Keratinocyte (primary cell): ENCODE measurements around the gene CUTA. TPM values are rescaled to one million over a fixed set of nuclear protein-coding genes. Genes with fewer than 3 reads are reported as not detected.

Source experiments
- DNase-seq: peaks from one replicate; pipeline ENCODE4 v3.0.0-alpha.2; 2011; ENCODE audit warnings: low read depth, missing footprints, low spot score
- FAIRE-seq: peaks from 2 replicates; lab custom pipeline; 2011; peaks lifted over from hg19 to GRCh38; lab: Jason Lieb, UNC
- H2AFZ ChIP-seq: 2 replicates; pipeline ENCODE4 v1.6.0; 2012; ENCODE audit warnings: low read length, control low read depth, inconsistent platforms; ENCODE audit not compliant: control insufficient read depth
- H3K27ac ChIP-seq: 2 replicates; pipeline ENCODE4 v1.5.1; 2011; ENCODE audit warnings: low read length; ENCODE audit not compliant: control insufficient read depth, insufficient read depth
- H3K27me3 ChIP-seq: 3 replicates; pipeline ENCODE4 v1.6.0; 2011; ENCODE audit warnings: low read length; ENCODE audit not compliant: control insufficient read depth, insufficient read depth; ENCODE audit errors: extremely low read depth
- H3K36me3 ChIP-seq, 2 experiments: 2 replicates in 1 of 2; 3 replicates in 1 of 2; pipeline ENCODE4 v1.5.1; 2011; ENCODE audit warnings: low read length in 2 of 2, mild to moderate bottlenecking in 1 of 2; ENCODE audit not compliant: control insufficient read depth in 2 of 2, insufficient read depth in 2 of 2; ENCODE audit errors: extremely low read depth in 1 of 2
- H3K4me1 ChIP-seq: 3 replicates; pipeline ENCODE4 v1.5.1; 2011; ENCODE audit warnings: low read length; ENCODE audit not compliant: control insufficient read depth, insufficient read depth; ENCODE audit errors: extremely low read depth
- H3K4me2 ChIP-seq: 3 replicates; pipeline ENCODE4 v1.6.0; 2011; ENCODE audit warnings: low read depth, low read length; ENCODE audit not compliant: control insufficient read depth, insufficient read depth; ENCODE audit errors: extremely low read depth
- H3K4me3 ChIP-seq, 3 experiments: fragments of 200-600 bp in 1 of 3; sonication (generic) in 1 of 3; 2 replicates in 2 of 3; 3 replicates in 1 of 3; pipeline ENCODE4 v1.5.1; 2011 to 2016; ENCODE audit warnings: low read length in 3 of 3, mild to moderate bottlenecking in 3 of 3, control low read depth in 2 of 3, inconsistent platforms in 1 of 3, low read depth in 1 of 3, mixed read lengths in 1 of 3, mixed run types in 1 of 3, moderate library complexity in 1 of 3; ENCODE audit not compliant: control insufficient read depth in 2 of 3, insufficient read depth in 2 of 3; ENCODE audit errors: extremely low read depth in 1 of 3
- H3K79me2 ChIP-seq: 2 replicates; pipeline ENCODE4 v1.6.0; 2012; ENCODE audit warnings: low read length; ENCODE audit not compliant: control insufficient read depth, insufficient read depth
- H3K9ac ChIP-seq: 3 replicates; pipeline ENCODE4 v1.6.0; 2011; ENCODE audit warnings: low read length; ENCODE audit not compliant: control insufficient read depth, insufficient read depth; ENCODE audit errors: extremely low read depth
- H3K9me1 ChIP-seq: 3 replicates; pipeline ENCODE4 v1.6.0; 2011; ENCODE audit warnings: low read length; ENCODE audit not compliant: control insufficient read depth, insufficient read depth; ENCODE audit errors: extremely low read depth
- H3K9me3 ChIP-seq: 2 replicates; pipeline ENCODE4 v1.5.1; 2012; ENCODE audit warnings: low read depth, low read length; ENCODE audit not compliant: control insufficient read depth
- H4K20me1 ChIP-seq: 3 replicates; pipeline ENCODE4 v1.6.0; 2011; ENCODE audit warnings: low read length; ENCODE audit not compliant: control insufficient read depth, insufficient read depth; ENCODE audit errors: extremely low read depth
- CTCF ChIP-seq, 3 experiments: IDR thresholded peaks in 1 of 3; conservative IDR thresholded peaks in 1 of 3; optimal IDR thresholded peaks in 1 of 3; 2 replicates in 2 of 3; 3 replicates in 1 of 3; pipeline versions ENCODE3 to v1.5.1; 2011; ENCODE audit warnings: low read length in 3 of 3, mild to moderate bottlenecking in 3 of 3, moderate library complexity in 2 of 3, control low read depth in 1 of 3, inconsistent platforms in 1 of 3; ENCODE audit not compliant: insufficient read depth in 2 of 3; ENCODE audit errors: extremely low read depth in 1 of 3
- EZH2 ChIP-seq: IDR thresholded peaks from one replicate; pipeline ENCODE4 v1.6.1; 2012; ENCODE audit warnings: inconsistent platforms, mild to moderate bottlenecking, low read length, moderate library complexity
- dilution Hi-C: fragments of 300-500 bp; cut with MboI; formaldehyde crosslinking; loops from one replicate; pipeline ENCODE4 v1.7.0; 2020; ENCODE audit warnings: low sequenced_read_pairs; ENCODE audit not compliant: extremely low pct_ligation_motif_present
- polyA plus RNA-seq, 5 experiments: library from polyadenylated mRNA; depleted of rRNA in 3 of 5; stranded (reverse) in 3 of 5; stranded (forward) in 1 of 5; unstranded in 1 of 5; fragments of >200 nt; gene quantifications; 1 replicate in 1 of 5; 2 replicates in 3 of 5; 3 replicates in 1 of 5; pipeline versions ENCODE4 v1.2.1 to v1.2.3, GENCODE V29; 2011 to 2012; ENCODE audit warnings: missing spikeins in 2 of 5, low read depth in 1 of 5, low replicate concordance in 1 of 5

CUTA gene
- polyA plus RNA-seq, 1 donor (not counting 4 experiments of a cell fraction or from before 2014, with no cell fraction given), result 178 TPM

GRCh38 chr6:33466075-33466735, 48.3 kb upstream of the CUTA start:
- no peak for FAIRE-seq
- H3K9me1 ChIP-seq, result no peaks in the 10 kb centered on the region
- H4K20me1 ChIP-seq, result no peaks in the 10 kb centered on the region
- H3K36me3 ChIP-seq, result no peaks in the 10 kb centered on the region
- no peaks in the 10 kb centered on the region for H3K9me3 ChIP-seq
- no peaks in the 10 kb centered on the region for H3K4me1 ChIP-seq
- no peak overlapping the region for H3K9ac ChIP-seq
- no peak overlapping the region for H3K4me3 ChIP-seq
- dilution Hi-C loops, result no loop called here
- TF ChIP-seq CTCF (optimal IDR thresholded peaks at IDR 0.05 in 1 of 3, IDR thresholded peaks at IDR 0.05 in 1 of 3, conservative IDR thresholded peaks at IDR 0.05 in 1 of 3; ENCODE audit: extremely low read depth in 1 of 3, insufficient read depth in 2 of 3, low read length in 3 of 3), result no peak
- TF ChIP-seq EZH2, result no peak
- no peak overlapping the region for H3K4me2 ChIP-seq
- no peak for DNase-seq
- no peaks in the 10 kb centered on the region for H3K79me2 ChIP-seq
- no peak overlapping the region for H3K27ac ChIP-seq
- no peaks in the 10 kb centered on the region for H3K27me3 ChIP-seq
- no peak overlapping the region for H2AFZ ChIP-seq

GRCh38 chr6:33459226-33459625, 41.3 kb upstream of the CUTA start:
- Histone ChIP-seq H4K20me1 (no peaks in the 10 kb centered on the region), H3K4me3 (no peak overlapping the region), H3K4me1 (peaks cover 5% of the 10 kb centered on the region), H3K27ac (no peak overlapping the region), H3K36me3 (peaks cover 3 to 10% of the 10 kb centered on the region in 2 experiments), H3K27me3 (no peaks in the 10 kb centered on the region), H2AFZ (no peak overlapping the region), H3K9me1 (peaks cover 2% of the 10 kb centered on the region), H3K9me3 (no peaks in the 10 kb centered on the region), H3K79me2 (peaks cover 16% of the 10 kb centered on the region), H3K4me2 (no peak overlapping the region), H3K9ac (no peak overlapping the region)
- no peak for DNase-seq
- FAIRE-seq, result no peak
- TF ChIP-seq EZH2 (no peak), CTCF (optimal IDR thresholded peaks at IDR 0.05 in 1 of 3, IDR thresholded peaks at IDR 0.05 in 1 of 3, conservative IDR thresholded peaks at IDR 0.05 in 1 of 3; ENCODE audit: extremely low read depth in 1 of 3, insufficient read depth in 2 of 3, low read length in 3 of 3) (no peak)
- dilution Hi-C loops, result no loop called here
